Neural cell (in vitro differentiated cells): ENCODE data around the gene IGSF9B. TPM values are rescaled to one million over a fixed set of nuclear protein-coding genes. Genes with fewer than 3 reads are reported as not detected.

Experiments
- H2AFZ ChIP-seq: fragments of 200-600, 300-800 bp; sonication (generic), shearing (Covaris generic); 2 replicates; pipeline ENCODE4 v1.6.0; 2014; ENCODE audit warnings: low read depth, mild to moderate bottlenecking, antibody characterized with exemption, low read length, moderate library complexity
- H3F3A ChIP-seq: fragments of 200-600 bp; shearing (Covaris generic); 2 replicates; pipeline ENCODE4 v1.6.1; 2016; ENCODE audit warnings: mild to moderate bottlenecking, moderate library complexity, mixed read lengths, antibody characterized with exemption, low read length; ENCODE audit not compliant: insufficient read depth, poor library complexity, severe bottlenecking
- H3K27ac ChIP-seq: fragments of 200-600, 300-800 bp; sonication (generic), shearing (Covaris generic); 2 replicates; pipeline ENCODE4 v1.5.1; 2014; ENCODE audit warnings: mild to moderate bottlenecking, low read length, moderate library complexity
- H3K27me3 ChIP-seq: fragments of 300-800, 200-600 bp; sonication (generic), shearing (Covaris generic); 2 replicates; pipeline ENCODE4 v1.6.0; 2014; ENCODE audit warnings: mild to moderate bottlenecking, low read depth, low read length, moderate library complexity; ENCODE audit not compliant: insufficient read depth
- H3K36me3 ChIP-seq: fragments of 300-800, 200-600 bp; sonication (generic), shearing (Covaris generic); 2 replicates; pipeline ENCODE4 v1.5.1; 2014; ENCODE audit warnings: mild to moderate bottlenecking, antibody characterized with exemption, low read length, moderate library complexity; ENCODE audit not compliant: insufficient read depth
- H3K4me2 ChIP-seq: fragments of 300-800, 200-600 bp; sonication (generic), shearing (Covaris generic); 2 replicates; pipeline ENCODE4 v1.6.0; 2014; ENCODE audit warnings: mild to moderate bottlenecking, low read length
- H3K4me3 ChIP-seq: fragments of 300-800, 200-600 bp; sonication (generic), shearing (Covaris generic); 2 replicates; pipeline ENCODE4 v1.5.1; 2014; ENCODE audit warnings: mild to moderate bottlenecking, low read length, moderate library complexity
- H3K79me2 ChIP-seq: fragments of 200-600 bp; shearing (Covaris generic); replicated peaks from 2 replicates; pipeline ENCODE4 v1.6.0; 2014; ENCODE audit warnings: mild to moderate bottlenecking, low read length, moderate library complexity; ENCODE audit not compliant: insufficient read depth
- H3K9ac ChIP-seq: fragments of 300-800, 200-600 bp; sonication (generic), shearing (Covaris generic); 2 replicates; pipeline ENCODE4 v1.6.1; 2016; ENCODE audit warnings: mild to moderate bottlenecking, low read length, mixed read lengths
- H3K9me2 ChIP-seq: fragments of 200-600 bp; shearing (Covaris generic); 2 replicates; pipeline ENCODE4 v1.6.1; 2016; ENCODE audit warnings: mild to moderate bottlenecking, low read length, mixed read lengths; ENCODE audit not compliant: insufficient read depth
- H3K9me3 ChIP-seq: fragments of 200-600, 300-800 bp; sonication (generic), shearing (Covaris generic); 2 replicates; pipeline ENCODE4 v1.6.1; 2016; ENCODE audit warnings: mild to moderate bottlenecking, mixed run types, low read length, moderate library complexity, mixed read lengths
- H4K20me1 ChIP-seq: fragments of 200-600 bp; shearing (Covaris generic); 2 replicates; pipeline ENCODE4 v1.6.1; 2016; ENCODE audit warnings: mild to moderate bottlenecking, mixed run types; ENCODE audit not compliant: insufficient read depth
- EP300 ChIP-seq: fragments of 450-650 bp; conservative IDR thresholded peaks from 2 replicates; pipeline ENCODE4 v1.6.1; 2014; ENCODE audit warnings: antibody characterized with exemption, mild to moderate bottlenecking, moderate library complexity; ENCODE audit not compliant: poor library complexity, severe bottlenecking
- EZH2 ChIP-seq: fragments of 200-600, 300-800 bp; shearing (Covaris generic), sonication (generic); IDR thresholded peaks from 2 replicates; pipeline ENCODE4 v1.6.1; 2014; ENCODE audit warnings: antibody characterized with exemption, low read length, borderline replicate concordance, mild to moderate bottlenecking; ENCODE audit not compliant: insufficient read depth, poor library complexity, severe bottlenecking
- MXI1 ChIP-seq: fragments of 450-650 bp; conservative IDR thresholded peaks from 2 replicates; pipeline ENCODE4 v1.6.1; 2014; ENCODE audit warnings: antibody characterized with exemption, mild to moderate bottlenecking; ENCODE audit not compliant: poor library complexity, severe bottlenecking
- POLR2AphosphoS5 ChIP-seq: IDR thresholded peaks from 2 replicates; pipeline ENCODE4 v1.6.1; 2012
- RAD21 ChIP-seq: fragments of 450-650 bp; conservative IDR thresholded peaks from 2 replicates; pipeline ENCODE4 v1.6.1; 2014; ENCODE audit warnings: antibody characterized with exemption, mild to moderate bottlenecking, moderate library complexity
- SMC3 ChIP-seq: fragments of 450-650 bp; conservative IDR thresholded peaks from 2 replicates; pipeline ENCODE4 v1.6.1; 2014; ENCODE audit warnings: antibody characterized with exemption, mild to moderate bottlenecking, moderate library complexity; ENCODE audit not compliant: poor library complexity
- TAF1 ChIP-seq: IDR thresholded peaks from 2 replicates; pipeline ENCODE4 v1.6.1; 2012; ENCODE audit warnings: low read depth
- polyA plus RNA-seq: library from polyadenylated mRNA; depleted of rRNA; stranded (reverse); fragments of >200 nt; gene quantifications from 2 replicates; pipeline ENCODE4 v1.2.3, GENCODE V29; 2014
- TF ChIP-seq, protein P1 (sequence below): IDR thresholded peaks from 2 replicates; pipeline ENCODE4 v1.6.1; 2012; ENCODE audit warnings: borderline replicate concordance
- TF ChIP-seq, protein P2 (sequence below): fragments of 450-650 bp; IDR thresholded peaks from 2 replicates; pipeline ENCODE4 v1.5.1; 2014; ENCODE audit warnings: antibody characterized with exemption, mild to moderate bottlenecking, moderate library complexity; ENCODE audit not compliant: poor library complexity, severe bottlenecking

The IGSF9B gene
- polyA plus RNA-seq, 1 donor from 2014 or later: 2.3 TPM

GRCh38 chr11:133967599-133968238 is 11.0 kb upstream of the IGSF9B start:
- TF ChIP-seq, protein P1, sequence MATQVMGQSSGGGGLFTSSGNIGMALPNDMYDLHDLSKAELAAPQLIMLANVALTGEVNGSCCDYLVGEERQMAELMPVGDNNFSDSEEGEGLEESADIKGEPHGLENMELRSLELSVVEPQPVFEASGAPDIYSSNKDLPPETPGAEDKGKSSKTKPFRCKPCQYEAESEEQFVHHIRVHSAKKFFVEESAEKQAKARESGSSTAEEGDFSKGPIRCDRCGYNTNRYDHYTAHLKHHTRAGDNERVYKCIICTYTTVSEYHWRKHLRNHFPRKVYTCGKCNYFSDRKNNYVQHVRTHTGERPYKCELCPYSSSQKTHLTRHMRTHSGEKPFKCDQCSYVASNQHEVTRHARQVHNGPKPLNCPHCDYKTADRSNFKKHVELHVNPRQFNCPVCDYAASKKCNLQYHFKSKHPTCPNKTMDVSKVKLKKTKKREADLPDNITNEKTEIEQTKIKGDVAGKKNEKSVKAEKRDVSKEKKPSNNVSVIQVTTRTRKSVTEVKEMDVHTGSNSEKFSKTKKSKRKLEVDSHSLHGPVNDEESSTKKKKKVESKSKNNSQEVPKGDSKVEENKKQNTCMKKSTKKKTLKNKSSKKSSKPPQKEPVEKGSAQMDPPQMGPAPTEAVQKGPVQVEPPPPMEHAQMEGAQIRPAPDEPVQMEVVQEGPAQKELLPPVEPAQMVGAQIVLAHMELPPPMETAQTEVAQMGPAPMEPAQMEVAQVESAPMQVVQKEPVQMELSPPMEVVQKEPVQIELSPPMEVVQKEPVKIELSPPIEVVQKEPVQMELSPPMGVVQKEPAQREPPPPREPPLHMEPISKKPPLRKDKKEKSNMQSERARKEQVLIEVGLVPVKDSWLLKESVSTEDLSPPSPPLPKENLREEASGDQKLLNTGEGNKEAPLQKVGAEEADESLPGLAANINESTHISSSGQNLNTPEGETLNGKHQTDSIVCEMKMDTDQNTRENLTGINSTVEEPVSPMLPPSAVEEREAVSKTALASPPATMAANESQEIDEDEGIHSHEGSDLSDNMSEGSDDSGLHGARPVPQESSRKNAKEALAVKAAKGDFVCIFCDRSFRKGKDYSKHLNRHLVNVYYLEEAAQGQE: no peak
- TF ChIP-seq EZH2 (no peak), RAD21 (no peak), MXI1 (no peak), TAF1 (no peak), POLR2AphosphoS5 (no peak), EP300 (no peak), SMC3 (no peak)
- TF ChIP-seq, protein P2, sequence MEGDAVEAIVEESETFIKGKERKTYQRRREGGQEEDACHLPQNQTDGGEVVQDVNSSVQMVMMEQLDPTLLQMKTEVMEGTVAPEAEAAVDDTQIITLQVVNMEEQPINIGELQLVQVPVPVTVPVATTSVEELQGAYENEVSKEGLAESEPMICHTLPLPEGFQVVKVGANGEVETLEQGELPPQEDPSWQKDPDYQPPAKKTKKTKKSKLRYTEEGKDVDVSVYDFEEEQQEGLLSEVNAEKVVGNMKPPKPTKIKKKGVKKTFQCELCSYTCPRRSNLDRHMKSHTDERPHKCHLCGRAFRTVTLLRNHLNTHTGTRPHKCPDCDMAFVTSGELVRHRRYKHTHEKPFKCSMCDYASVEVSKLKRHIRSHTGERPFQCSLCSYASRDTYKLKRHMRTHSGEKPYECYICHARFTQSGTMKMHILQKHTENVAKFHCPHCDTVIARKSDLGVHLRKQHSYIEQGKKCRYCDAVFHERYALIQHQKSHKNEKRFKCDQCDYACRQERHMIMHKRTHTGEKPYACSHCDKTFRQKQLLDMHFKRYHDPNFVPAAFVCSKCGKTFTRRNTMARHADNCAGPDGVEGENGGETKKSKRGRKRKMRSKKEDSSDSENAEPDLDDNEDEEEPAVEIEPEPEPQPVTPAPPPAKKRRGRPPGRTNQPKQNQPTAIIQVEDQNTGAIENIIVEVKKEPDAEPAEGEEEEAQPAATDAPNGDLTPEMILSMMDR: no peak
- H3K9ac ChIP-seq: no peak overlapping the region

GRCh38 chr11:133966921-133967598 is 10.3 kb upstream of the IGSF9B start:
- H3K4me2 ChIP-seq: no peak overlapping the region

More at GRCh38 chr11:133967599-133968238, 11.0 kb upstream of the IGSF9B start:
- H3F3A ChIP-seq: no peaks in the 10 kb centered on the region
- no peaks in the 10 kb centered on the region for H3K9me2 ChIP-seq
- H3K79me2 ChIP-seq: no peaks in the 10 kb centered on the region
- no peaks in the 10 kb centered on the region for H4K20me1 ChIP-seq
- no peak overlapping the region for H2AFZ ChIP-seq
- no peak overlapping the region for H3K4me2 ChIP-seq
- H3K27me3 ChIP-seq: no peaks in the 10 kb centered on the region
- no peak overlapping the region for H3K4me3 ChIP-seq
- no peaks in the 10 kb centered on the region for H3K9me3 ChIP-seq
- no peaks in the 10 kb centered on the region for H3K36me3 ChIP-seq
- no peak overlapping the region for H3K27ac ChIP-seq

More at GRCh38 chr11:133966921-133967598, 10.3 kb upstream of the IGSF9B start:
- no peaks in the 10 kb centered on the region for H3K36me3 ChIP-seq
- no peaks in the 10 kb centered on the region for H4K20me1 ChIP-seq
- no peaks in the 10 kb centered on the region for H3K9me2 ChIP-seq
- H3K9me3 ChIP-seq: no peaks in the 10 kb centered on the region
- no peaks in the 10 kb centered on the region for H3K79me2 ChIP-seq
- no peaks in the 10 kb centered on the region for H3F3A ChIP-seq
- no peak overlapping the region for H3K4me3 ChIP-seq
- no peaks in the 10 kb centered on the region for H3K27me3 ChIP-seq
- TF ChIP-seq, protein P2: no peak
- TF ChIP-seq RAD21: no peak
- no peak for TF ChIP-seq SMC3
- TF ChIP-seq EP300: no peak
- no peak overlapping the region for H3K27ac ChIP-seq
- H2AFZ ChIP-seq: no peak overlapping the region
- H3K9ac ChIP-seq: no peak overlapping the region
